ENCODE data around the gene CNIH3. TPM values are rescaled to one million over a fixed set of nuclear protein-coding genes. Genes with fewer than 3 reads are reported as not detected.

CNIH3 gene
- total and polyA plus RNA-seq, 2 donors (not counting 1 experiment from before 2014, with no cell fraction given) = 3.7 to 28.1 TPM

DNA sequence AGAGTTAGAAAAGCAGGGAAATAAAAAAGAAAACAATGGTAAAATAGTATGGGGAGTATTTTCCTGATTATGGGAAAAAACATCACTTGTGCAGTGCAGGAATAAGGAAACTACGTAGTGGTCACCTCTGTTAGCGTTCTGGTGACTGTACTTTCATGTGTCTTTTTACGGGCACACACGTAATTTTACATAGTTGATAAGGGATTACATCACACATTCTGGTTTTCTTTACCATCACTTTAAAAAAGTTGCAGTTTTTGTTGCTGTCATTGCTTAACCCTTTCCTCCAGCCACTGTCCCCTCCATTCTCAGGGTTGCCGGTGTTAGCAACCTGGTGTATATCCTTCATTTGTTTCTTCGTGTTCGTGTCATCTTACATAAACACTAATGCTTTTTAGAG is 35.1 kb downstream of the CNIH3 start:
- TF ChIP-seq EZH2 (IDR thresholded peaks at IDR 0.05; ENCODE audit: low read length, missing control alignments) (no peak), CTCF (conservative IDR thresholded peaks at IDR 0.05 in 1 of 2, IDR thresholded peaks at IDR 0.05 in 1 of 2; ENCODE audit: low read depth in 1 of 2, low read length in 2 of 2) (no peak)

GRCh38 chr1:224656392-224656791 is 40.3 kb downstream of the CNIH3 start:
- no peaks in the 10 kb centered on the region for H4K20me1 ChIP-seq (ENCODE audit: control insufficient read depth, extremely low read depth, insufficient read depth, low read length)
- TF ChIP-seq EZH2 (IDR thresholded peaks at IDR 0.05; ENCODE audit: low read length, missing control alignments) (no peak), CTCF (conservative IDR thresholded peaks at IDR 0.05 in 1 of 2, IDR thresholded peaks at IDR 0.05 in 1 of 2; ENCODE audit: low read depth in 1 of 2, low read length in 2 of 2) (no peak)
- H3K4me1 ChIP-seq (ENCODE audit: control insufficient read depth, extremely low read depth, insufficient read depth, low read length) = peaks cover 8% of the 10 kb centered on the region
- H3K4me2 ChIP-seq (ENCODE audit: extremely low read depth, insufficient read depth, low read length) = no peak overlapping the region
- peaks cover 2% of the 10 kb centered on the region for H3K79me2 ChIP-seq (ENCODE audit: control insufficient read depth, insufficient read depth, low read length)
- no peak overlapping the region for H3K27ac ChIP-seq (ENCODE audit: insufficient read depth, low read length)
- H3K9me3 ChIP-seq (ENCODE audit: control insufficient read depth, insufficient read depth, low read depth, low read length) = no peaks in the 10 kb centered on the region
- no peak overlapping the region for H2AFZ ChIP-seq (ENCODE audit: low read length)
- no peak for DNase-seq (ENCODE audit: low read depth in 2 of 2)
- no peaks in the 10 kb centered on the region for H3K27me3 ChIP-seq (ENCODE audit: control insufficient read depth, insufficient read depth, low read length)
- H3K36me3 ChIP-seq (ENCODE audit: control insufficient read depth, insufficient read depth, low read length) = no peaks in the 10 kb centered on the region
- H3K4me3 ChIP-seq (replicated peaks in 1 of 4; ENCODE audit: control extremely low read depth in 1 of 4, insufficient read depth in 1 of 4, low read depth in 3 of 4, low read length in 4 of 4) = no peak overlapping the region
- H3K9ac ChIP-seq (ENCODE audit: insufficient read depth, low read length) = no peak overlapping the region

More for the DNA sequence above, 35.1 kb downstream of the CNIH3 start:
- Histone ChIP-seq H3K36me3 (ENCODE audit: control insufficient read depth, insufficient read depth, low read length) (no peaks in the 10 kb centered on the region), H3K79me2 (ENCODE audit: control insufficient read depth, insufficient read depth, low read length) (peaks cover 5% of the 10 kb centered on the region), H2AFZ (ENCODE audit: low read length) (no peak overlapping the region), H3K4me2 (ENCODE audit: extremely low read depth, insufficient read depth, low read length) (no peak overlapping the region), H4K20me1 (ENCODE audit: control insufficient read depth, extremely low read depth, insufficient read depth, low read length) (no peaks in the 10 kb centered on the region), H3K9me3 (ENCODE audit: control insufficient read depth, insufficient read depth, low read depth, low read length) (no peaks in the 10 kb centered on the region), H3K27ac (ENCODE audit: insufficient read depth, low read length) (no peak overlapping the region), H3K9ac (ENCODE audit: insufficient read depth, low read length) (no peak overlapping the region), H3K4me1 (ENCODE audit: control insufficient read depth, extremely low read depth, insufficient read depth, low read length) (peaks cover 13% of the 10 kb centered on the region), H3K4me3 (replicated peaks in 1 of 4; ENCODE audit: control extremely low read depth in 1 of 4, insufficient read depth in 1 of 4, low read depth in 3 of 4, low read length in 4 of 4) (no peak overlapping the region), H3K27me3 (ENCODE audit: control insufficient read depth, insufficient read depth, low read length) (no peaks in the 10 kb centered on the region)
- no peak for DNase-seq (ENCODE audit: low read depth in 2 of 2)

DNA sequence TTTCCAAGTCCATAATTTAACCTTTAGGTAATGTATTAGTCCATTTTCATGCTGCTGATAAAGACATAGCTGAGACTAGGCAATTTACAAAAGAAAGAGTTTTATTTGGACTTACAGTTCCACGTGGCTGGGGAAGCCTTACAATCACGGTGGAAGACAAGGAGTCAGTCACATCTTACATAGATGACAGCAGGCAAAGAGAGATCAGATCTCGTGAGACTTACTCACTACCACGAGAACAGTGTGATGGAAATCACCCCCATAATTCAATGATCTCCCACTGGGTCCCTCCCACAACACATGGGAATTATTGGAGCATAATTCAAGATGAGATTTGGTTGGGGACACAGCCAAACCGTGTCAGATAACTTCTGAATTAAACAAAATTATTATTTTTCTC is 44.0 kb downstream of the CNIH3 start:
- H3K9ac ChIP-seq (ENCODE audit: insufficient read depth, low read length) = no peak overlapping the region
- H4K20me1 ChIP-seq (ENCODE audit: control insufficient read depth, extremely low read depth, insufficient read depth, low read length) = no peaks in the 10 kb centered on the region
- H3K79me2 ChIP-seq (ENCODE audit: control insufficient read depth, insufficient read depth, low read length) = no peaks in the 10 kb centered on the region

More for the DNA sequence above, 44.0 kb downstream of the CNIH3 start:
- Histone ChIP-seq H3K27ac (ENCODE audit: insufficient read depth, low read length) (no peak overlapping the region), H3K4me3 (replicated peaks in 1 of 4; ENCODE audit: control extremely low read depth in 1 of 4, insufficient read depth in 1 of 4, low read depth in 3 of 4, low read length in 4 of 4) (no peak overlapping the region), H2AFZ (ENCODE audit: low read length) (no peak overlapping the region), H3K4me2 (ENCODE audit: extremely low read depth, insufficient read depth, low read length) (no peak overlapping the region), H3K9me3 (ENCODE audit: control insufficient read depth, insufficient read depth, low read depth, low read length) (no peaks in the 10 kb centered on the region), H3K4me1 (ENCODE audit: control insufficient read depth, extremely low read depth, insufficient read depth, low read length) (no peaks in the 10 kb centered on the region), H3K27me3 (ENCODE audit: control insufficient read depth, insufficient read depth, low read length) (no peaks in the 10 kb centered on the region), H3K36me3 (ENCODE audit: control insufficient read depth, insufficient read depth, low read length) (no peaks in the 10 kb centered on the region)
- DNase-seq (ENCODE audit: low read depth in 2 of 2) = no peak
- no peak for TF ChIP-seq EZH2 (IDR thresholded peaks at IDR 0.05; ENCODE audit: low read length, missing control alignments)
- TF ChIP-seq CTCF (conservative IDR thresholded peaks at IDR 0.05 in 1 of 2, IDR thresholded peaks at IDR 0.05 in 1 of 2; ENCODE audit: low read depth in 1 of 2, low read length in 2 of 2) = no peak

Data from fibroblast of lung (primary cell).